ENCODE results near the gene SYNGR1.

The SYNGR1 gene

DNA sequence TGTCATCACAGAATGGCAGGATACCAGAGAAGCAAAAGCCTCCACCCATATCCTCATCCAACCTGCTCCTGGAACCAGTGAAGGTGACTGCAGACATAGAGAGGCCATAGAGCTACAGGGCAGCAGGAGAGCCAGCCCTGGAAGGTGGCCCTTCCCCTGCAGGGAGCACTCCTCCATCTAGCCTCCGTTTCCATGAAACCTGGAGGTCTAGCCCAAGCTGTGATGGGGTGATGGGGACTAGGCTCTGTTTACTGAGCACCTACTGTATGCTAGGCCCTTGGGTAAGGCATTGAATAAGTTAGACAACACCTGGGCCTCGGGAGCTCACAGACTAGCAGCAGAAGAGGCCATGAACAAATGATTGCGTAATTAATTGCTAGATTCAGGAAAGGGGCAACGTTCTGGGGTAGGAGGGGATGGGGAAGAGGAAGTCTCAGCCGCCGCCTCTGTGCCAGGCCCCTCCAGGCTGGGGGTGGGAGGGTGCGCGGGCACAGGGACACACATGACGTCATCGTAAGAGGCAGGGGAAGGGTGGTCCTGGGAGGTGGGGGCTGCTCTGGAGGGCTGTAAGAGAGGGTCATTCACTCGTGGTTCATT, 784 bp upstream of the SYNGR1 start:
- Histone ChIP-seq H3K27me3 (peaks cover 7% of the 10 kb centered on the region), H3K4me3 (ENCODE audit: low read depth in 1 of 2, low read length in 1 of 2) (peak overlapping the region; percentile 62 to 64), H3K4me1 (ENCODE audit: control insufficient read depth in 1 of 2, insufficient read depth in 1 of 2, low read depth in 1 of 2, low read length in 1 of 2) (peaks cover 25 to 28% of the 10 kb centered on the region in 2 experiments), H3K27ac (peak overlapping the region; percentile 33), H3K9me3 (no peaks in the 10 kb centered on the region), H3K36me3 (no peaks in the 10 kb centered on the region)
- TF ChIP-seq, protein P1, sequence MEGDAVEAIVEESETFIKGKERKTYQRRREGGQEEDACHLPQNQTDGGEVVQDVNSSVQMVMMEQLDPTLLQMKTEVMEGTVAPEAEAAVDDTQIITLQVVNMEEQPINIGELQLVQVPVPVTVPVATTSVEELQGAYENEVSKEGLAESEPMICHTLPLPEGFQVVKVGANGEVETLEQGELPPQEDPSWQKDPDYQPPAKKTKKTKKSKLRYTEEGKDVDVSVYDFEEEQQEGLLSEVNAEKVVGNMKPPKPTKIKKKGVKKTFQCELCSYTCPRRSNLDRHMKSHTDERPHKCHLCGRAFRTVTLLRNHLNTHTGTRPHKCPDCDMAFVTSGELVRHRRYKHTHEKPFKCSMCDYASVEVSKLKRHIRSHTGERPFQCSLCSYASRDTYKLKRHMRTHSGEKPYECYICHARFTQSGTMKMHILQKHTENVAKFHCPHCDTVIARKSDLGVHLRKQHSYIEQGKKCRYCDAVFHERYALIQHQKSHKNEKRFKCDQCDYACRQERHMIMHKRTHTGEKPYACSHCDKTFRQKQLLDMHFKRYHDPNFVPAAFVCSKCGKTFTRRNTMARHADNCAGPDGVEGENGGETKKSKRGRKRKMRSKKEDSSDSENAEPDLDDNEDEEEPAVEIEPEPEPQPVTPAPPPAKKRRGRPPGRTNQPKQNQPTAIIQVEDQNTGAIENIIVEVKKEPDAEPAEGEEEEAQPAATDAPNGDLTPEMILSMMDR (IDR thresholded peaks at IDR 0.05): no peak

DNA sequence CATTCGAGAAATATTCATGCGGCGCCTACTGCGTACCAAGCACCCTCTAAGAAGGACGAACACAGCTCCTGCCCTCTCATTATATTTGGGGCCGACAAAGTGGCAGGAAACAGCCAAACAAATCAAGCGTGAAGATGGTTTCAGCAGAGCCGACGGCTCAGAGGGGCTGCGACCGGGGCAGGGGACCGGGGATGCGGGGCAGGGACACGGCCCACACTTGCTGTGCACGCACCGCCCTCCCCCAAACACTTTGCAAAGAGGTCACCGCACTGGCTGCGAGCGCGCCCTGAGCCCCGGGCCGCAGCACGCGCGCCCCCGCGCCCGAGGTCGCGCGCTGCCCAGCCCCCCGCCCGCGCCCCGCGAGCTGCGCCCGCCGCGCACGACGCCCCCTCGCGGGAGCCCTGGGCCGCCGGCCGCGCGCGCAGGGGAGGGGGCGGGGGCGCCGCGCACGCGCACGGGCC, 255 bp upstream of the SYNGR1 start:
- H3K36me3 ChIP-seq: no peaks in the 10 kb centered on the region
- H3K9me3 ChIP-seq: no peaks in the 10 kb centered on the region
- H3K27ac ChIP-seq: peak overlapping the region; percentile 33
- H3K4me3 ChIP-seq (ENCODE audit: low read depth in 1 of 2, low read length in 1 of 2): peak overlapping the region; percentile 62 to 64
- TF ChIP-seq, protein P1 (IDR thresholded peaks at IDR 0.05): no peak
- H3K27me3 ChIP-seq: peaks cover 7% of the 10 kb centered on the region
- peaks cover 25 to 28% of the 10 kb centered on the region in 2 experiments for H3K4me1 ChIP-seq (ENCODE audit: control insufficient read depth in 1 of 2, insufficient read depth in 1 of 2, low read depth in 1 of 2, low read length in 1 of 2)

DNA sequence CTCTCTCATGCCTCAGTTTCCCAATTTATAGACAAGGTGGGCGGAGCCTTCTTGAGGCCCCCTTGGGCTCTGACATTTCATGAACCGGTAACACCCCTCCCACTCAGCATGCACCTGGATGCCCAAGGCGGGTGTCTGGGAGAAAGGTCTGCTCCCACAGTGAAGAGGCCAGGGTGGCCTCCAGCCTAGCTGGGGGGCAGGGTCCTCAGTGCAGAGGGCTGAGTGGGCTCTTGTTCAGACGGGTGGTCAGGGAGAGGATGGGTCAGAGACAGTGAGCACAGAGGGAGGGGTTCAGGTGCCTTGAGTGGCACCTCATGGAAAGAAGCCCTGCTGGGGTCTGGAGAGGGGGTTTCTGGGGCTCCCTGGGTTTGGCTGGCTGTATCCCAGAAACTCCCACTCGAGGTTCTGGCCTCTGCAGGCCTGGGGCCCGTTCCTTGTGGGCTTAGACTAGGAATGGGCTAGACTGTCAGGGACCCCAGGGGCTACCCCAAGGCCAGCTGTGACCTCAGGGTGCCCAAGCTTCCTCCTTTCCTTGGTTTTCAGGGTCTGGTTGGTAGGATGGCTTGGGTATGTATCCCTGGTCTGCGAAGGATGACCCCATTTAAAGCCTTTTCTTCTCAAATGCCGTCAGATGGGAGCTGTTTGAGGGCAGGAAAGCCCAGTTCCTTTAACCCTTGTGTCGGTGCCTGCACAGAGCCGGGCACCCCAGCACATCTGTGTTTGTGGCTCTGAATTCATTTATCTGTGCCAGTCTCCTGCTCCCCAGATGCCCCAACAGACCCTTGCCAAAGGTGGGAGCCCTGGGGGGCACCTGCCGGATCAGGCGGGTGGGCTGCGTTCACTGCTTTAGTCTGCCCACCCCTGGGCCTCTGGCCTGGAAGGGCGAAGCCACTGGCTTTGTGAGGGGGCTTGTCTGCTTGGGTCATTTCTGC, 1.2 kb downstream of the SYNGR1 start:
- TF ChIP-seq, protein P1 (IDR thresholded peaks at IDR 0.05): no peak
- Histone ChIP-seq H3K27ac (no peak overlapping the region), H3K36me3 (no peaks in the 10 kb centered on the region), H3K27me3 (peaks cover 7% of the 10 kb centered on the region), H3K4me1 (ENCODE audit: control insufficient read depth in 1 of 2, insufficient read depth in 1 of 2, low read depth in 1 of 2, low read length in 1 of 2) (peaks cover 25 to 28% of the 10 kb centered on the region in 2 experiments), H3K4me3 (ENCODE audit: low read depth in 1 of 2, low read length in 1 of 2) (peak overlapping the region; percentile 60 to 64), H3K9me3 (no peaks in the 10 kb centered on the region)

DNA sequence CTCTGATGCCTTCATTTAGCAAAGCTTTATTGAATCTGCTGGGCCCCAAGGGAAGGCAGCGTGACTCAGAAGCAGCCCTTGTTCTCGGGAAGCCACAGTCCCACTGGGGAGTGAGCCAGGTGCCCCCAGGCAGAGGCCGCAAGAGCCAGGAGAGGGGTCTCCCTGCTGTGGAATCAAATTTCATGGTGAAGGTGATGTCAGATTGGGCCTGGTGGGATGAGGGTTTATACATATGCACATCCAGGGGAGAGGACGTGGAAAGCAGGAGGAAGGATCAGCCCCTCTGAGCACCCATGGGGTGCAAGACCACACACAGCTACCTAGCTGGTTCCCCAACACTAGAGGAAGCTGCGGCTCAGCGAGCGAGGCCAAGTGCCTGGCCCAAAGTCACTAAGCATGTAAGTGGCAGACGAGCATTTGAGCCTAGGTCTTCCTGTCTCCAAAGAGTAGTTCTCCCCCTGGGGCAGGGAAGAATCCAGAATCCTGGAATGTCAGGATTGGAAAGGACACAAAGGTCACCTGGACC, 2.0 kb downstream of the SYNGR1 start:
- TF ChIP-seq, protein P1 (IDR thresholded peaks at IDR 0.05): no peak
- Histone ChIP-seq H3K27me3 (peaks cover 7% of the 10 kb centered on the region), H3K9me3 (no peaks in the 10 kb centered on the region), H3K27ac (no peak overlapping the region), H3K36me3 (no peaks in the 10 kb centered on the region), H3K4me1 (ENCODE audit: control insufficient read depth in 1 of 2, insufficient read depth in 1 of 2, low read depth in 1 of 2, low read length in 1 of 2) (peaks cover 25 to 28% of the 10 kb centered on the region in 2 experiments), H3K4me3 (ENCODE audit: low read depth in 1 of 2, low read length in 1 of 2) (no peak overlapping the region)

DNA sequence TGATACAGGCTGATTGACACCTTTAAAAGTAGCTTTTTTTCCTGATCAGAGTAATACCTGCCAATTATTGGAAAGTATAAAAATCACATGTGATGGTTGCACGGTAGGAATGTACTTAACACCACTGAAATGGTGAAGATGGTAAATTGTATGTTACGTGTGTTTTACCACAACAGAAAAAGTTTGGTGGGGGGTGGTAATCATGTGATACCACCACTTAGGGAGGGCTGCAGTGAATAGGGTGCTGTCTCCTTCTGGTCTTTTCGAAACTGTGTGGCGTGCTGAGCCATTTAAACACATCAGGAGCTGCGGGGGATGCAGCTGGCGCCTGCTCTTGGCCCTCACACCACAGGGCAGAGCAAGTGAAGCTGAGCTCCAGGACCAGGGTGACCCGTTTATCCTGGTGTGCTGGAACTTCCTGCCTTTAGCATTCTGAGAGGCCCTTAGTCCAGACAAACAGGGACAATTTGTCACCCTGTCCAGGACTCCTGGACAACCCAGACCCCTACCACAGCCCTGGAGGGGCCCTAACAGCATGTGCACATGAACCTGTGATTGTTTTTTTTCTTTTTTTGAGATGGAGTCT, 2.6 kb downstream of the SYNGR1 start:
- no peaks in the 10 kb centered on the region for H3K9me3 ChIP-seq
- TF ChIP-seq, protein P1 (IDR thresholded peaks at IDR 0.05): no peak
- no peak overlapping the region for H3K27ac ChIP-seq
- peaks cover 7% of the 10 kb centered on the region for H3K27me3 ChIP-seq
- peaks cover 25 to 28% of the 10 kb centered on the region in 2 experiments for H3K4me1 ChIP-seq (ENCODE audit: control insufficient read depth in 1 of 2, insufficient read depth in 1 of 2, low read depth in 1 of 2, low read length in 1 of 2)
- H3K4me3 ChIP-seq (ENCODE audit: low read depth in 1 of 2, low read length in 1 of 2): no peak overlapping the region
- H3K36me3 ChIP-seq: no peaks in the 10 kb centered on the region
